ENCODE measurements around the gene SMPDL3B.

- TF ChIP-seq REST (tag by site-specific recombination; IDR thresholded peaks at IDR 0.05) (no peak), ZNF664 (tag by site-specific recombination; IDR thresholded peaks at IDR 0.05) (no peak), CTCF (tag by site-specific recombination; IDR thresholded peaks at IDR 0.05) (no peak), ZNF561 (tag by site-specific recombination; IDR thresholded peaks at IDR 0.05; ENCODE audit: borderline replicate concordance) (no peak), ZNF510 (tag by site-specific recombination; IDR thresholded peaks at IDR 0.05; ENCODE audit: insufficient replicate concordance) (no peak)
These were observed 3.6 kb upstream of the SMPDL3B start for GRCh38 chr1:27931184-27931583.

Data from HEK293 (cell line).